ENCODE data around the gene KRT84.

DNA sequence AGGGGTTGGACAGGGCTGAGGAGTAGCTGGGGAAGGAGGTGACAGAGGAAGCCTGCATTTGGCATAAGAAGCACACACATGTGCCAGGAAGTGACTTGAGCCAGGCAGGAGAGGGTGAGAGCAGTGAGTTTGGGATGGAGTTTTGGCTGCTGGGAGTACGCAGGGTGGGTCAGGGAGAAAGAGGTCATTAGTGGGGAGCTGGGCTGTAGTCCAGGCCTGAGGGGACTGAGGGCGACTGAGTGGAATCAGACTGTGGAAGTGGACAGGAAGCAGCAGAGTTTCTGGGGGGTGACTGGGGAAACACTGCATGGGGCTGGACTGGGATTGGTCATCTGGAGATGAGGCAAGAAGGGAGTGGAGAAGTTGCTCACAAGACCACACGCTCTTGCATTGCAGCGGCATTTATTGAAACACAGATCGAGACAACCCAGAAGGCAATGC is 25.8 kb downstream of the KRT84 start:
- TF ChIP-seq, protein P1, sequence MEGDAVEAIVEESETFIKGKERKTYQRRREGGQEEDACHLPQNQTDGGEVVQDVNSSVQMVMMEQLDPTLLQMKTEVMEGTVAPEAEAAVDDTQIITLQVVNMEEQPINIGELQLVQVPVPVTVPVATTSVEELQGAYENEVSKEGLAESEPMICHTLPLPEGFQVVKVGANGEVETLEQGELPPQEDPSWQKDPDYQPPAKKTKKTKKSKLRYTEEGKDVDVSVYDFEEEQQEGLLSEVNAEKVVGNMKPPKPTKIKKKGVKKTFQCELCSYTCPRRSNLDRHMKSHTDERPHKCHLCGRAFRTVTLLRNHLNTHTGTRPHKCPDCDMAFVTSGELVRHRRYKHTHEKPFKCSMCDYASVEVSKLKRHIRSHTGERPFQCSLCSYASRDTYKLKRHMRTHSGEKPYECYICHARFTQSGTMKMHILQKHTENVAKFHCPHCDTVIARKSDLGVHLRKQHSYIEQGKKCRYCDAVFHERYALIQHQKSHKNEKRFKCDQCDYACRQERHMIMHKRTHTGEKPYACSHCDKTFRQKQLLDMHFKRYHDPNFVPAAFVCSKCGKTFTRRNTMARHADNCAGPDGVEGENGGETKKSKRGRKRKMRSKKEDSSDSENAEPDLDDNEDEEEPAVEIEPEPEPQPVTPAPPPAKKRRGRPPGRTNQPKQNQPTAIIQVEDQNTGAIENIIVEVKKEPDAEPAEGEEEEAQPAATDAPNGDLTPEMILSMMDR (IDR thresholded peaks at IDR 0.05): no peak
- TF ChIP-seq POLR2A (IDR thresholded peaks at IDR 0.05): no peak
